Activated naive CD4-positive, alpha-beta T cell treated with anti-CD3 and anti-CD28 coated beads, Interleukin-2, amount 50 U/mL, for 16 hours (primary cell): ENCODE measurements around the gene ARFGAP3.

Experiments
- DNase-seq: peaks from one replicate; pipeline ENCODE4 v3.0.0-alpha.2; 2020

Gene ARFGAP3

DNA sequence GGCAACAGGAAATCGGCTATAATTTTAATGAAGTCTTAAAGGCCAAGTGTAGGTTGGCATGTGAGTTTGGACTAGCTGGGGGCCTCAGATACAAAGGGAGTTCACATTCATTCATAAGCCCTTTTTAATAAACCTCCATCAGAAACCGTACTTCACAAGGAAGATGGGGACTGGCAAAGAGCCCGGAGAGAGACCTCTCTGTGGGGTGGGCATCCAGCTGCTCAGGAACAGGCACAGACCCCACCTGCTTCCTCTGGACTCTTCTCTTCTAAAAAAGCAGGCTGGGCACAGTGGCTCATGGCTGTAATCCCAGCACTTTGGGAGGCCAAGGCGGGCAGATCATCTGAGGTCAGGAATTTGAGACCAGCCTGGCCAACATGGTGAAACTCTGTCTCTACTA lies 3.9 kb upstream of the ARFGAP3 start:
- no peak for DNase-seq

DNA sequence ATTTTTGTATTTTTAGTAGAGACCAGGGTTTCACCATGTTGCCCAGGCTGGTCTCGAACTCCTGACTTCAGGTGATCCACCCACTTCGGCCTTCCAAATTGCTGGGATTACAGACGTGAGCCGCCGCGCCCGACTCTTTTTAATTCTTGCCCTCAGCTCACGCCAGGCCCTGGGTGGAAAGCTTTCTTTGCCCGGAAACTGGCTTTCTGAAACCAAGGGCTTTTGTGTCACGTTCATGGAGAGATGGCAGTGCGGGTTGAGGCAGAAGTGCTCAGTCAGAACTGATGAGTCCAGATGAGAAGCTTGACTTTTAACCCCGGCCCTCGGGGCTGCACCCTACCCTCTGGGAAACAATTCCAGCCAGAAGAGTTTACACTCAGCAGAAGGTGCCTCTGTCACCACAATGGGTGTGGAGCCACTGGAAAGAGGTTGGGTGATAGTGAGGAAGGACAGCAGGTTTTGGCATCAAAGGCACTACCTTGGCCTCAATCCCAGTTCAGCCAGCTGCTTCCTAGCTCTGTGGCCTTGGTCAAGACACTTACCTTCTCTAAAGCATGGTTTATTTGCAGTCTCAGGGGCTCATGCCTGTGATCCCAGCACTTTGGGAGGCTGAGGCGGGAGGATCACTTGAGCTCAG lies 890 bp upstream of the ARFGAP3 start:
- no peak for DNase-seq

DNA sequence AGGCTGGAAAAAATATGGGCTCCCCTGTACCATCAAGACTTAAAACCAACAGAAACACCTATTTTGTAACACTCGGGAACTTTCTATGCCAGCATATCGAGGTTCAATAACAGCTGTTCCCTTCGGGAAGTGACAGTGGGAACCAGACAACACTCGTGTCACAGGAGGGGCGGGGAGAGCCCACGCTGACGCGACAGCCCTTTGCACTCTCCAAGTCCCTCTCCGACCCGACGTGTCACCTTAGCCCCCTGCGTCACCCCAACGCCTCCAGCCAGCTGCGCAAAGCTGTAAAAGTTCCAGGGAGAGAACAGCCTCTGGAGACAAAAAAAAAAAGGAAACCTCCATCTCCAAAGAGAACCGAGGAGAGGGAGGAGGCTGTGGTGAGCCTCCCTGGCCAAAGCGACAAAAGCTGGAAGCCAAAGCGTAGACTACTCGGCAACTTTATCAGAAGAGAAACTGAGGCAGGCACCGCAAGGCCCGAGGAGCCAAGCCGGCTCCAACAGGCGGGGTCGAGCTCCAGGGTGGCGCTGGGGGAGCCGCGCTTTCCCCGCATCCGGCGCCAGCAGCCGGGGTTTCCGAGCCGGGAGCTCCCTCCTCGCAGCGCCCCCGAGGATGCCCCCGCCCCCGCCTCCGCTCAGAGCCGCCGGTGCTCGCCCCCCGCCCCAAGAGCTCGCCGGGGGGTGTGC lies 751 bp downstream of the ARFGAP3 start:
- peak; percentile 63 for DNase-seq

DNA sequence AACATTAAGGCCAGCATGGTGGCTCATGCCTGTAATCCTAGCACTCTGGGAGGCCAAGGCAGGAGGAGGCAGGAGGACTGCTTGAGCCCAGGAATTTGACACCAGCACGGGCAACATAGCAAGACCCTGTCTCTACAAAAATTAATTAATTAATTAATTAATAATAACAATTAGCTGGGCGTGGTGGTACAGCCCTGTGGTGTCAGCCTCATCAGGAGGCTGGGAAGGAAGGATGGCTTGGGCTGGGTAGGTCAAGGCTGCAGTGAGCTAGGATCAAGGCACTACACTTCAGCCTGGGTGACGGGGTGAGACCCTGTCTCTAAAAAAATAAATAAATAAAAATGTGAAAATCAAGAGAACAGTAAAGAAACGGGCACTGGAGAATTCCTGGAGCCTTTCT lies 1.4 kb downstream of the ARFGAP3 start:
- DNase-seq: no peak

DNA sequence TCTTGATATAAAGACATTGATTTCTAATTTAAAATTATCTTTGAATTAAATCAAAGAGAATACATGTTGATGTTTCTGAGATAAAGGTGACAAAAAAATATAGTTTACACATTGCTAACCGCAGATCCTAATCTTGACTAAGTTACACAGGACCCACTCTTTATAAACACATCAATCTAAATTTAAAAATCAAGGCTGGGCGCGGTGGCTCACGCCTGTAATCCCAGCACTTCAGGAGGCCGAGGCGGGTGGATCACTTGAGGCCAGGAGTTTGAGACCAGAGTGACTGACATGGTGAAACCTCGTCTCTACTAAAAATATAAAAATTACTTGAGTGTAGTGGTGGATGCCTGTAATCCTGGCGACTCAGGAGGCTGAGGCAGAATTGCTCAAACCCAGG lies 1.9 kb downstream of the ARFGAP3 start:
- no peak for DNase-seq

DNA sequence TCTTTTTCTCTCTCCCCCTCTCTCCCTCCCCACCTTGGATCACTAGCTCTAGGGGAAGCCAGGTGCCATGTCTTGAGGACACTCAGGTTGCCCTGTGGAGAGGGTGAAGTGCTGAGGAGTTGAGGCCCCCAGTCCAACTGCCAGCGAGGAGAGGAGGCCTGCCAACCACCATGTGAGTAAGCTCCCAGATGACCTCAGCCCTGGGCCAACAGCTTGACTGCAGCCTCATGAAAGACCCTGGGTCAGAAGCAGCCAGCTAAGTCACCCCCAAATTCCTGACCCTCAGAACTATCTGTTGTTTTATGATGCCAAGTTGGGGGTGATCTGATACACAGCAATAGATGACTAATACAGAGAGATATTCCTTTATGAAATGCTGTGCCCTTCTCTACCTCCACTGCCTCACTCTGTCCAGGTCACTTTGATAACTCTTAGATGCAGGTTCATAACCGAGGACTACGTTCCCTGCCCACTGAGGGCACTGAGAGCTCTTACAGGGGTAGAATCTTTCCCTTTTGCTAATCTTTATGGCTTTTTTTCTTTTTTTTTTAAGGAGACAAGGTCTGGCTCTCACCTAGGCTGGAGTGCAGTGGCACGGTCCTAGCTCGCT lies 8.0 kb downstream of the ARFGAP3 start:
- DNase-seq: no peak

DNA sequence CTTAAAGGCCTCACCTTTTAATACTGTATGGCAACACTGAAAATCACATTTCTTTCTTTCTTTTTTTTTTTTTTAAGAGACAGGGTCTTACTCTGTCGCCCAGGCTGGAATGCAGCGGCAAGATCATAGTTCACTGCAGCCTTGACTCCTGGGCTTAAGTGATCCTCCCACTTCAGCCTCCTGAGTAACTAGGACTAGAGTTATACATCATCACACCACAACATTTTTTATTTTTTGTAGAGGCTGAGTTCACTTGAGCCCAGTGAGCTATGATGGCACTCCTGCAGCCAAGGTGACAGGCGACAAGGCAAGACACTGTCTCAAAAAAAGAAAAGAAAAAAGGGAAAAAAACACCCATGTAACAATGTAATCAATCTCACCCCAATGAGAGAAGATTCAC lies 10.0 kb downstream of the ARFGAP3 start:
- no peak for DNase-seq

DNA sequence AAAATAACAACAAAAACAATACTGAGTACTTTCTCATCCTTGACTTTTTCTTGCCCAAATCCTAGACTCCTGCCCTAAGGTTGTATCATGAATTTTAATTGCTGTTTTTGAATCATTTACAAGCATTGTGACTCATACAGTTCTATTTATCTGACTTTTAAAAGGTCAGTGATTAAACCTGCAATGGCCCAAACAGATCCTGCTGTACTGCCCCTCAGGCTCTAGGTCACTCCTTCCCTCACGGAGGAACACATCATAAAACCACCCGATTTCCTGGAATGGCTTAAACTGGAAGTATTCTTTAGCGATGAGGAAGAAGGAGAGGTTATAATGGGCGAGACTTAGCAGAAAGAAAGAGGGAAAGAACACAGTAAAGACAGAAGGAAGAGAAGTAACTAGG lies 12.3 kb downstream of the ARFGAP3 start:
- DNase-seq: no peak

DNA sequence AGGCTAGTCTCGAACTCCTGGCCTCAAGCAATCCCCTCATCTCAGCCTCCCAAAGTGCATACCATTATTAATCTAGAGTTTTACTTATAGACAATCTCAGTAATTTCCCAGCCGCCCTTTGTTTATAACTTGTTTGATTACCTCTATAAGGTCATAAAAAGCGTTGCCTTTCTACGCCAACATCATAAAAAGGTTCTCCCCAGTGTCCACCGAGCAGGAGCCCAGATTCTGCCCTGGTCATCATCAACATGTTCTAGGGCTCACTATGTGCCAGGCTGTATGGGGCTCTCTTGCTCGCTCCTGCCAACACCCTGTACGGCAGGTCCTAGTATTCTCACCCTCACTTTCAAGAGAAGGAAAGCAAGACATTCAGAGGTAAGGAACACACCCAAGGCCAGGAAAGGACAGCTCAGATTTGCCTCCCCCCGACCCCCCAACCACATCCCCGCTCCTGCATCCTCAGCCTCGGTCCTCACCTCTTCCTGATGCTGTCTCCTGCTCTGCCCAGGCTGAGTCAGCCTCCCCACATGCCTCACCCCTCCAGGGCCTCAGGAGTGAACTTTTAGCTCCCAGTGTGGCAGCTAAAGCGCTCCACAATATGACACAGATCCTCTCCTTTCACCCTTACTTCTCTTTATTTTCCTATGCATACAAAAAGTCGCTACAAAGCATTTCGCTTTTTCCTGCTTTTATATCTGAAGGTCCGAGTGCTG lies 14.3 kb downstream of the ARFGAP3 start:
- DNase-seq: no peak

DNA sequence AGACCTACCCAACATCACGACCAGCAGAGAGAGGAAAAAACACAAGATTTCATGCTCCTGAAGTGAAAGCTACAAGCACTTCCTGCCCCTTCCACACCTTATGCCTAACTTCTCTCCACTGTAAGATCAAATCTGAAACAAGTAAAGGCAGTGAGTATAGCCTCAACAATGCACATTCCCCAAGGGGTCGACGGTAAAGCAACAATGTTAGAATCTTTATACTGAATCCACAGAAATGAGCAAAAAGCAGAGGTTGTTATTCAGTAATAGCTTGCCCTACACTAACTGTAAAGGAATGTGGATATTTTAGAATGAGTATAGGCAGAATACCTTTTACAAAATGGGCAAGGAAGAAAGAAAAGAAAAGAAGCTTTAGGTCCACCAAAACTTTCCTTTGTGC lies 15.6 kb downstream of the ARFGAP3 start:
- no peak for DNase-seq

DNA sequence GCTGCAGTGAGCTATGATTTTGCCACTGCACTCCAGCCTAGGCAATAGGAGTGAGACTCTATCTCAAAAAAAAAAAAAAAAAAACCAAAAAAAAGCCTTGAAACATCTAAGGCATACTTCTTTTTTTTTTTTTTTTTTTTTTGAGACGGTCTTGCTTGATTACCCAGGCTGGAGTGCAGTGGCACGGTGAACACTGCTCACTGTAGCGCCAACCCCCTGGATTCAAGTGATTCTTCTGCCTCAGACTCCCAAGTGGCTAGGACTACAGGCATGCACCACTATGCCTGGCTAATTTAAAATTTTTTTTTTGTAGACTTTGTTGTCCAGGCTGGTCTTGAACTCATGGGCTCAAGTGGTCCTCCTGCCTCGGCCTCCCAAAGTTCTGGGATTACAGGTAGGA lies 19.5 kb downstream of the ARFGAP3 start:
- DNase-seq: no peak

DNA sequence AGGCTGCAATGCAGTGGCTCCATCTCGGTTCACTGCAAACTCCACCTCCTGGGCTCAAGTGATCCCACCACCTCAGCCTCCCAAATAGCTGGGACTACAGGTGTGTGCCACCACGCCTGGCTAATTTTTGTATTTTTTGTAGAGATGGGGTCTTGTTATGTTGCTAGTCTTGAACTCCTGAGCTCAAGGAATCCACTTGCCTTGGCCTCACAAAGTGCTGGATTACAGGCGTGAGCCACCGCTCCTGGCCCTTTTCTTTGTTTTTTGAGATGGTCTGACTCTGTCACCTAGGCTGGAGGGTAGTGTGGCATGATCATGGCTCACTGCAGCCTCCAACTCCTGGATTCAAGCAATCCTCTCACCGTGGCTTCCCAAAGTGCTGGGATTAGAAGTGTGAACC lies 21.0 kb downstream of the ARFGAP3 start:
- no peak for DNase-seq

DNA sequence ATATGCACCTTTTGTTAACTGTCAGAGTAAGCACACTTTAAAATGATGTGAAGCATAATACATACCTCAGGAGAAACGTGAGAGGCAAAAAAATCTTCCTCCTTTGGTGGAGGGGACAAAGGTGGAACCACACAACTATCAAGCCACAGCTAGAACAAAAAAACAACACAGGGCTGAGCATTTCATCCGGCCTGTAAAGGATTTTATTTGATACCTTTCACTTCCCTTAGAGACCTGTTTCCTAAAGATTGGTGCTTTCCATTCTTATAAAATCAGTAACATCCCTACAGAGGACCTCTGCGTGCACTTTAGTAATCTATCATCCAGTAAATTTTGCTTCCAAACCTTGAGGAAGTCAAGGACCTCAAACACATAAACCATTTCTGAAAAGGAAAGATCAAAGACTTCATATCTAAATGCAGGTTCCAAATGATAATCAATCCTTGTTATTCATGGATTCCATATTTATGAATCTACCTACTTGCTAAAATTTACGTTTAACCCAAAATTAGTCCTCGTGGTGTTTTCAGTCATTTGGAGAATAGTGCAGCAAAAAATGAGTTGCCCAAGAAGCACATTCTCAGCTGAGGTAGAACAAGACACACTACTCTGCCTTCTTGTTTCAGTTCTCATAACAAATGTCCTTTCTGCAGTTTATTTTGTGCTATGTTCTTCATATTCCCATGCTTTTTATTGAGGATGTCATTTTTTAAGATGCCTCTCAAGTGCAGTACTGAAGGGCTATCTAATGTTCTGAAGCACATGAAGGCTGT lies 22.7 kb downstream of the ARFGAP3 start:
- no peak for DNase-seq

DNA sequence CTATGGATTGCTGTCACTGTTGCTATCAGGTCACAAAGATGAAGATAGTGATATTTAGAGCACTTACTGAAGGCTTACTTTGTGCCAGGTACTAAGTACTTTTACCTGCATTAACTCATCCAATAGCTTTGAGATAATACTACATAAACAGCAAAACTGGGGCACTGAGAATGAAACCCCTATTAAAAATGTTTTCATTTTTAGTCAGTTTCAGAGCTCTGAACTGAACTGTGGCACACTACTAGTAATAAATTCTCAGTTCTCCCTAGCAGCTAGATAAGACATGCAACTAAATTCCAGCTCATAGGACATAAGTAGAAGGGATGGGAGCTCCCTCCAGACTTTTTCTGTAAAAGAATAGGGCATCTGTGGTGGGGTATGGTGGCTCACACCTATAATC lies 24.0 kb downstream of the ARFGAP3 start:
- DNase-seq: no peak

DNA sequence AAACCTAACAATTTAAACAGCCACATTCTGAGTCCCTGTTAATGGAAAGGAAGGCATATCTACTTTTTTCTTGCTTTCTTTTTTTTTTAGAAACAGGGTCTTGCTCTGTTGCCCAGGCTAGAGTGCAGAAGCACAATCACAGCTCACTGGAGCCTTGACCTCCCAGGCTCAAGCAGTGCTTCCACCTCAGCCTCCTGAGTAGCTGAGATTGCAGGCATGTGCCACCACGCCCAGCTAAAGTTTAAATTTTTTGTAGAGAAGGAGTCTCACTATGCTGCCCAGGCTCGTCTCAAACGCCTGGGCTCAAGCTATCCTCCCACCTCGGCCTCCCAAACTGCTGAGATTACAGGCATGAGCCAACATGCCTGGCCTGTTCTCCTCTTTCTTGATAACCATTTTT lies 25.4 kb downstream of the ARFGAP3 start:
- no peak for DNase-seq

DNA sequence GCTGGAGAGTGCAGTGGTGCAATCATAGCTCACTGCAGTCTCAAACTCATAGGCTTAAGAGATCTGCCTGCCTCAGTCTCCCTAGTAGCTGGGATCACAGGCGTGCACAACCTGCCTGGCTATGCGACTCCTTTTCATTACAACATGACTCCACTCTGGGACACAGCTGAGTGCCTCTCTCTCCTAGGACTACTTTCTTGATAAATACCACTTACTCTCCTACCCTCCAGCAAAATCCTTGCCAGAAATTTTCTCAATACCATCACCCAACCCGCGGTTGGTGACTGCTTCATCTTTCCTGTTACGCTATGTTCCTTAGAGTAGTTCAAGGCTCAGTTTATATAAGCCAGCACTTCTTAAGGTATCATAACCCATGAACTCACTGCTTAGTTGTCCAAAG lies 26.9 kb downstream of the ARFGAP3 start:
- no peak for DNase-seq

DNA sequence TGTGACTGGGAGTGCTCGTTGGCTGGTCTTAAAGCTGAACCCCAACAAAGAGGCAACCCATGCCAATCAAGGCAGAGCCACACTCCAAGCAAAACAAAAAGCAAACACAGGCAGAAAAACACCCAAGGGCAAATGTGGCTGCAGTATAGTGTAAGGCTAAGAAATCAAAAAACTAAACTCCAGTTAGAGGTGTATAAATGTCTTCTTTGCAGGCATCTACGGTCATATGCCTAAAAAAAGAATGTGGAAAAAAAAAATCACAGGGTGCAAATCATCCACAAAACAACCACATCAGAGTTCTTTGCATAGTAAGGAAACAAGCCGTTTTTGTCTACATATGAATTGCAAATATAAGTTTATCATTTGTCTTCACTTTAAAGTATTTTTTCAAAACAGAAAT lies 27.8 kb downstream of the ARFGAP3 start:
- no peak for DNase-seq

DNA sequence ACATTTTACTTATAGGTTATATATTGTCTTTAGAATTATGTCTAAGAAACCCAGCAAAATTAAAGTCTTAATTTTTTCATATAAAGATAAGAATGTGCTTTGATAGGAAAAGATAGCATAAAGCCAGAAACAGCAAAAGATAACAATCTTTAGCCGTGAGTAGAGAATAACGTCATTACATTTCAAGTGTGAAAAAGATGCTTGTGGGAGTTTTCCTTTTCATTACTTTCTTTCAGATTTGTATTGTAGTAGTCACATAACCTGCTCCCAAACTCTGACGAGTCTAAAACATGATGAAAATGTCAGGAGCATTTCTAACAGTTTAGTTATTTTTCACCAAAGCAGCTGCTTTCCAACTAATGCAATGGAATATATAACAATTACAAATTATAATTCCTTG lies 31.3 kb downstream of the ARFGAP3 start:
- no peak for DNase-seq

DNA sequence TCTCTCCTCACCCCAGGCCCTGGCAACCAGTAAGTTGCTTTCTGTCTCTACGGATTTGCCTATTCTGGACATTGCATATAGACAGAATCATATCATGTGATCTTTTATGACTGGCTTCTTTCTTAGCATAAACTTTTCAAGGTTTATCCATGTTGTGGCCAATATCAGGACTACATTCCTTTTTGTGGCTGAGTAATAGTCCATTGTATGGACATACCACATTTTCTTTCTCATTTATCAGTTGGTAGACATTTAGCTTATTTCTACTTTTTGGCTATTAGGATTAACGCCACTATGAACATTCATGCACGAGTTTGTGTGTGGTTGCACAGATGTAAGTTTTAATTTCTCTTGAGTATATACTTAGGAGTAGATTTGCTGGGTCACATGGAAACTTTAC lies 35.7 kb downstream of the ARFGAP3 start:
- no peak for DNase-seq

DNA sequence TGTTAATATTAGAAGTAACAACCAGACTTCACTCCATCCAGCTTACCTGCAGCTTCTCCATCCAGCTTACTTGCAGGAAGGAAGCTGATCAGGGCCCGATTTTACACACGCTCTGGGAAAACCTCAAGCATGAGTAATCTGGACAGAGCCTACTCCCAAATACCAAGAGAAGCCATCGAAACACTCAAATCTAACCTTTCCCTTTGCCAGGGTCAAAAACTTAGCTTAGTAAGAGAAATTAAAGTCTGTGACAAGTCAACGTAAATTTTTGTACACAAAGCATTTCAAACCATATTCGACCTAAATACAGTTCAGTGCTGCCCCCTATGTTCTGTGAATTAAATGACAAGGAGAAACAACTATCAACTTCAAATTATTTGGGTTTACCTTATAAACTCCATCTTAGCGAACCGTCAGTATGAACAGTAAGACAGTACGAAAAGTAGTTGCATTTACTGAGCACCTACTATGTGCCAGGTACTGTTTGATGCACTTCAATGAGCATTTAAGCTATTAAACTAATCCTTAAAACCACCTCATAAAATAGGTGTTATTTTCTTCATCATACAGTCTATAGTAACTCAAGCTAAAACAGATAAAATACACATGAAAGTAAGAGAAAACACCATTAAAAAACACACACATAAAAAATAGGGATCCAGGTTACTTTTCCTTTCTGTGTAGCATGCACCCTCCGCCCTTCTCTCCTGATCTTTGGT lies 36.9 kb downstream of the ARFGAP3 start:
- DNase-seq: no peak

DNA sequence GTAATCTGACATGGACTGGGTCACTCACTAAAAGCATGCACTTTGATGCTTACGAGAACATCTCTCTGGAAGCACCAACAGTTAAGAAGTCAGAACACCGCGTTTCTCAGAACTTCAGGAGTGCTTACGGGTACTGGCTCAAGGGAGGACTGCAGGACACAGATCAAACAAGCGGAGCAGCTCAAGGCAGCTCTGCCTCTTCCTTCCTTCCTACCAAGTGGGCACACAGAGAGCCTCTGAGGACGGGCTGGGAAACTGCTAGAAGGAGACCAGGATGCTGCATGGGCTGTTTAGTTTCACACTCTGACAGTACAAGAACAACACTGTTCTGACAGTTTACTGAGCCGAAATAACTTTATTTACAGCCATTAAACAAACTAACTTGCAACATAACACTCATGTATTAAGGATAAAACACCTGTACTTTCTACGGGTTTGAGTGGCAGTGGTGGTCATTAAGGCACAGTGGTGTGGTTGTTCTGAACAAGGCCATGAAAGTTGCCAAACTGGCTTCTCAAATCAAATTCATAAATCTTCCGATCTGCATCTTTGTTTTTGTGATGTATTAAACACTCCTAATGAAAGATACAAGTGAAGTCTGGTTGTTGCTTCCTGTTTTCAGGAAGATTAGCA lies 37.5 kb downstream of the ARFGAP3 start:
- DNase-seq: no peak

DNA sequence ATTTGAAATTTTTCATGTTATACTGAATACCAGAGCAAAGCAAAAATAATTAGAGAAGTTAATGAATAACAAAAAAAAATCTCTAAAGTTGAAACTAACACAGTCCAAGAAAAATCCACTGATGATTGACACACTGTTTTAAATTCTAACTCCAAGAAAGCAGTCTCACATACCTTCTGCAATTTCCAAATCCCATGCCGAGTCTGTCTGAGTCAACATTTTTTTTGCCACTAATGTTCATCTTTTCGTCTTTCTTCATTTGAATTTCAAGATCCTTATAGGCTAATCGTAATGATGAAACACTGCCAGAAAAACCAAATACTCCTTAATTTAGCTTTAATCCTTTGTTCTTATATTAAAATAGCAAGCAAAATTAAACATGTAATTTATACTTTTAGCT lies 39.5 kb downstream of the ARFGAP3 start:
- no peak for DNase-seq
